Right kidney (tissue), 1 donor: ENCODE measurements around the gene ERI3.
A peak's percentile ranks its signal among the peaks of the same experiment; 100 is the strongest.

Experiments
- DNase-seq: peaks from one replicate; pipeline ENCODE4 v3.0.0-alpha.2; 2016

ERI3 gene

DNA sequence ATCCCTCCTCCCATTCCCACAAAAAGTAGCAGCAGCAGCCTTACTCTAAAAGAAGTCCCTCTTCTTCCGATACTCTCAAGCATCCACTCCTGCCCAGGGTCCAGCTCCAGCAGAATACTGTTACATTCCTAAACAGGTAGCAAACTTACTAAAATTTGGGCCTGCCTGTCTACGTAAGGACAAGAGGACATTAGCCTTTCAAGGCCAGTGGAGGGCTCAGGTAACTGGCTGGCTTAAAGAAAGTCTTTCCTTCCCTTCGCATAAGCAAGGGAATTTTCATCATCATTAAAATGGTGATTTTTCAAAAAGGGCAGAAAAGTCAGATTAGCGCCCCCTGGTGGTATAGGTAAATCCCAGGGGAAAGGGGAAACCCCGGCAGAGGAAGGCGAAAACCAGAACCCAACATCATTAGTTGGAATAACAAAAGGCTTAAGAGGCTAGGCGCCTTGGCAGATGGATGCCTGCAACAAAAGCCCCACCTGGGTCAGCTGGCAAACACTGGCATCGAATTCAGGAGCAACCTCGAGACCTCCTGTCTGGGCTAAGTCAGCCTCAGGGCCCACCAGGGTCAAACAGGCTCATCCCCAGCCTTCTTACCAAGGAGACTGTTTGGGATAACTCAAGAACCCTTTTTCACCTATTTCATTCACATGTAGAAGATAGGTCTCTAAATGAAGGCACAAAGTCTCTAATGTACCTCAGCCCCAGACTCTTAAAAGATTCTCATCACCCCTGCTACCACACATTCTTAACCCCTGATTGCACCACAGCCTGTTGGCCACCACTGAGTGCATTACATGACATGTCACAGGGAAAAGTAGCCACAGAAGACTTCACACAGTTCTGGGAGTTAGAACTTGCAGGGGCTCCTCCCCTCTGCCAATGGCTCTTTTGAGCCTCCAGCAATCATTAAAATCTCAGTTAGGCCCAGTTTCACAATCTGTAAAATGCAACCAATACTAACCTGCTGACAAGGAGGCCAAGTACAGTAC, 36.7 kb downstream of the ERI3 start:
- DNase-seq: no peak

DNA sequence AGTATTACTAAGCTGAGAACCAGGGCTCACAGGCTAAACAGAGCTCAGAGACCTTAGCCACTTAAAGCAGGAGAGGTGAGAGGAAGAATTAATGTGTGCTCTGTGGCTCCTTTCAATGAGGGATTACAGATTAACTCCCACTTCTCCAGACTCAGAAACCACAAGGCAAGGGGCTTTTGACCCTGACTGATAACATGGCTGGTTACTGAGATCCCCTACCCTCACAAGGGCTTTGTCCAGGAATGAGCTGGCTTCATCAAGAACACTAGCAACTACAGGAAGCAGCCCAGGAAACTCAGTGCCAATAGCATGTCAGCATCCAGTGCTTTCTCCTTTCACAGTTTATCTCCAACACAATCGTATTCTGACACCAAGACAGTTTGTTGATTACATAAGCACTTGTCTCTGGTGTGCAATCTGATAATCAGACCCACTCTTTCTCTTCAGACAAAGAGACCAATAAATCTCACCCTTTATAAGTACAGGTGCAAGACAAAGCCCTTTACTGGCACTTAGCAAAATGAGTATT, 38.8 kb downstream of the ERI3 start:
- DNase-seq: no peak

GRCh38 chr1:44315521-44315920, 39.5 kb downstream of the ERI3 start:
- no peak for DNase-seq

DNA sequence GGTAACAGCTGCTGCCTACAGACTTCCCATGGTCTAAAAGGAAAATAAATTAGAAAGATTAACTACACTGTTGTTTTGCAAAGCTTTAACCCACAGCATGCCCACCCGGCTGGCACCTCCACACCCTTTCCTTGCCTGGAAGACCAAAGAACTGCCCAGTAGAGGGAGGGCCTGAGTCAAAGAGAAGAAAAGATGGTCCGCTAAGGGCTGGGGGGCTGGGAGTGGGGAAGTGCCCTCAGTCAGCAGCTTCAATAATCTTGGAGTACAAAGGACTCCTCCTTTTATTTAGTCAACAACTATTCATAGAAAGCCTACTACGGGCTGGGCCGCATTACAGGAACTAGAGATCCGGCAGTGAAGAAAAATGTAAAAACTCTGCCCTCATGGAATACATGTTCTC, 40.6 kb downstream of the ERI3 start:
- DNase-seq: no peak

DNA sequence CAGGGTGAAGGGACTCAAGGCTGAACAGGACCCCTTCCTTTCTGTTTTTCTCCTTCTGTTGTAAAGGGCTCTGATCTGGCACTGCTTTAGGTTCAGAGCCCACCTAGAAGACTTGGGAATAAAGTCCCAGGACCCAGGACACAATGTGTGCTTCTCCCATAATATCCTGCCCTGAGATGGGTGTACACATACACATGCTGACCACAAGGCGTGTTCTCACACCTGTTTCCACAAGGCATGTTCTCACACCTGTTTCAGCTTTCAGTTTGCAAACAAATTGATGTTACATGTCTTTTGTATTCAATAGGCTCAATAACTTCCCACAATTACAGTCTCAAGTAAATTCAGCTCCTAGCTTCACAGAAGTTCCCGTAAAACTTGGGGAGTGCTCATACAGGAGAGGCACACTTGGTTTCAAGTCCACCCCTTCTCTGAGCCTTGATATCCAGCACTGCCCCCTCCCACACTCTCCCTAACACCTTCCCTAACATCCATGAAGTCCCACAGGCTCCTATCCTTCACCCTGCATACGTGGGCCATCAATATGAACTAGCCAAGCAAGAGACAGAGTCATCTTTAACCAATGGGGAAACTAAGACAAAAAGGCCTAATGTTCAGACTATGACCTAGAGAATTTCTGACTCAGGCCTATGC, 41.7 kb downstream of the ERI3 start:
- DNase-seq: no peak

DNA sequence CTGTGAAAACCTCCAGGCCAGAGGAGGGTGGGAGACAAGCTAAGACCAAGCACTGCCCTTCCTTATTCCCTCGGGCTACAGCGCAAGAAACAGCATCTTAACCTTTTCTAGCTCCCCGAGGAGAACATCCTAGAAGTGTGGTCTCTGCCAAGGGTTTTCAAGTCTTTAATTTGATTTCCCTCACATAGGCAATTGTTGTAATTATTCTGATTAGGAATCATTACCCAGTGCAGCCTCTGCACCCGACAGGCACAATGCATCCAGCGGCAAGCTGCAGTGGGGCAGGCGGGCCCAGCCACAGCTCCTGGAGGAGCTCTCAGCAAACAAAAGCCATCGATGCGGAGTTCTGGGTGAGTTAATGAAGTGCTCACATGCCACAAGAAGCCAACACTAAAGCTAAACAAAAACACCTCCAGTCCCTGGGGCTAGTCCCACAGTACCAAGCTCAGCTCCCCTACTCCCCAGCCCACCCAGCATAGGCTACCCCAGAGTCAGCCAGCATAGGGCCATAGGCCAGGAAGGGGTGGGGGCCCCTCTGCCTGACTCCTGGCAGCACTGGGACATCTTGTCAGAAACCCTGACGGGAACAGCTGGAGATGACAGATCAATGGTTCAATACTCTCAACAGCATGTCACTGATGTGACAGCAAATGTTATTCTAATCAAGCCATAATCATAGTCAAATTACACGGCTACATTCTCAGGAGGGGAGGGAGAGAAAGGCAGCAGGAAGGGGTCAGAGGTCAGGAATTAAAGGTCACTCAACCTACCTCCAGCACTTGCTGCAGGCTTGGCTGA, 42.5 kb downstream of the ERI3 start:
- DNase-seq: no peak

DNA sequence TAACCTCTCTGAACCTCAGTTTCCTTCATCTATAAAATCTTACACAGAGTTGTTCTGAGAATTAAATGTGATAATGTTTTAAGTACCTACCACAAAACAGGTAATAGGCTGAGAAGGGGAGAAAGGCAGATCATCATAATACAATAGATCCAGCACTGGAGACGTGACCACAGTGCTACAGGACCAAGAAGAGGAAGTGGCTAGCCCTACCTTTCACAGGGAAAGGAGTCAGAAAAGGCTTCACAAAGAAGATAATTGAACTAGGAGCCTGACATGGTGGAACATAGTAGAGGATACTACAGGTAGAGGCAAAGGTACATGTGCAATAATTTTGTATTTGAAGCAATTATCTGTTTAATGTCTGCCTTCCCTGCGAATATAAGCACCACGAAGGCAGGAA, 45.1 kb downstream of the ERI3 start:
- DNase-seq: no peak

DNA sequence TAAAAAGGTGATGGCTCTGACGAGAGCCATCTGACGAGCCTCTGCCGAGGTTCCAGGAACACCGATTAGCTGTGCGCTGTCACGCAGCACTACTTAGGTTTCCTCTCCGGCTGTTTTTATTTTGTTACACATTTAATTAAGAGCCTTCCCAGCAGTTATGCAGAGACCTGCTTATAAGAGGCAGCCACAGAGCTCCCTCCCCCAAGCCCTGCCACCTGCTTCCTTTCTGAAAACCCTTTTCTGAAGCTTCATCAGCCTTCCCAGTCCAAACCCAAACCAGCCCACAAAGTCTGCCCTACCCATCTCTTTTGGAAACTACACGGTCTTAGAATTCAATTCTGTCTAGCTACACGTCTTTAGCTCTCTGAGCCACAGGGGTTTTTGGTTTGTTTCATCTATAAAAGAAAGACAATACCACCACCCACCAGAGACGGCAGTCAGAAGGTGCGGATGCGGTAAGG, 49.1 kb downstream of the ERI3 start:
- no peak for DNase-seq

DNA sequence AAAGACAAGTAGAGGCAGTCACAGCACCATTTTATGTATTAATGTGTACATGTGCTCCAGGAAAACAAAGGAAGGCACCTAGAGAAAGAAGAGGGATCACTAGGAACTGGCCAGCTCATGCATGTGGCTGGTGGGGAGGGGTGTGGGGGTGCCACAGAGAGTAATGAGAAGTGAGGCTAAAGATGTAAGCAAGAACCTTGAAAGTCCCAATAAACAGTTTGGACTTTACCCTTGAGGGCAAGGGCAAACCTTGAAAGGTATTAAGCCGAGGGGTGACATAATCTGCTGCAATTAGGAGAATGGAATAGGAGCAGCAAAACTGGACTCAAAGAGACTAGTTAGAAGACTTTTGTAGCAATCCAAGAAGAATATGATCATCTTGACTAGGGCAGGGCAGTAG, 51.5 kb downstream of the ERI3 start:
- no peak for DNase-seq

- DNase-seq: no peak
Observed at GRCh38 chr1:44302541-44302940, 52.5 kb downstream of the ERI3 start.

GRCh38 chr1:44301442-44301841, 53.6 kb downstream of the ERI3 start:
- no peak for DNase-seq

DNA sequence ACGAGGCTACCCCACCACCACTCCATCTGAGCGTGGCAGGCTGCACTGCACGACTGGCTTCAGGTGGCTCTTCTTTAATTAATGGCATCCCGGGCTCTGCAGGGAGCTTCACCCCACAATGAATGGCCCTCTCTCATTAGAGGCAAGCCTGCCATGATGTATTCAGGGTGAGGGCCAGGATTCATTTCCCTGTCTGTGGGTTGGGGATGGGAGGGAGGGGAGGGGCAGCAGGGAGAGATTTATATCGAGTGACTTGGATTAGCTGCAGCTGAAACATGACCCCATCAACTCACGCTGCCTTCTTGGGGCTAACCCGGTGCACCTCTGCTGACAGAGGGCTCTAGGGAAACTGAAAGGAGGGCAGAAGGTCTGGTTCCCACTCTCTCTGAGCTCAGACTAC, 54.2 kb downstream of the ERI3 start:
- no peak for DNase-seq

DNA sequence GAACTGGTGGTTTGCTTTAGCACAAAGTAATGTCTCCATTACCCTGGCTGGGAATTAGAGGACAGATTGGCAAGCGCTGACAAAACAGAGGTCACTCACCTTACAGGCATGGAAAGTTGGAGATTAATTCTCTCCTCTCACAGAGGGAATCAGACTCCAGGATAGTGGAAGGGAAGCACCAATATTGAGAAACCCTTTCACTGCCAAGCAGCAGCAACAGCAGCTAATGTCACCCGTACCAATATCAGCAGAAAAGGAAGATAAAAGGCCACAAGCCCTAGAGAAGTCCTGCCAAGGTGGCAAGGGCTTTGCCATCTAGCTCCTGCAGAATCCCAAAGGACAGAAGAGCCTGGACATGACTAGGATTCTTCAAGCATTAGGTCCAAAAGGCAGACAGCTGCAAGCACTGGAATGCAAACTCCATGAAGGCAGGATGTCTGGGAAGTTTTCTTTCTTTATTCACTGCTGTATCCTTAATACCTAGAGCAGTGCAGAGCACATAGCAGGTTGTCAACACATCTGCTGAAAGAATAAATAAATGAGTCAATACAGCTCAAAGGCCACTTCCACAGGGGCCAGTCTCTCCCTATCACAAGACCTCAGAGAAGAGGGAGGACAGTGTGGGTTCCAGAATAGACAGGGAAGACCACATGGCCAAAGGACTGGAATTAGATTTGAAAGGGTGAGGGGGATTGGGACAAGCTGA, 57.2 kb downstream of the ERI3 start:
- no peak for DNase-seq

DNA sequence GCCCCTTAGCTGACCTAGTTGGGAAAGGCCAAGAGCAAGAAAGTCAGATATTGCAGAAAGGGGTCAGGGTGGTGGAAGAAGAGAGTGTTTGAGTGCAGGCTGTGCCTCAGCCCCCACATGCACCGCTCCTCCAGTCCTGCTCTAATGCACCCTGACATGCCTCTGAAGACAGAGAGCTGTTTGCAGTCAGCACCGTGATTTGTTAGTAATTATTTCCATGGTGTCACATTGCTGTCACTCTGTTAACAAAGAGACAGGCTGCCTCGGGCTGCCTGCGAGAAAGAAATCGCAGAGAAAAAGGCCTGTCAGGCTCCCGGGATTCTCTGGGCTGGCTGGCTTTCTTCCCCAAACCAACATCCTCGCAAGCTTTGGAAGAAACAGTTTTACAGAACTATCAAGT, 58.3 kb downstream of the ERI3 start:
- no peak for DNase-seq

- DNase-seq: peak; percentile 45
Observed at GRCh38 chr1:44296086-44296485, 59.0 kb downstream of the ERI3 start.

- DNase-seq: no peak
Observed at GRCh38 chr1:44294588-44295007, 60.5 kb downstream of the ERI3 start.

DNA sequence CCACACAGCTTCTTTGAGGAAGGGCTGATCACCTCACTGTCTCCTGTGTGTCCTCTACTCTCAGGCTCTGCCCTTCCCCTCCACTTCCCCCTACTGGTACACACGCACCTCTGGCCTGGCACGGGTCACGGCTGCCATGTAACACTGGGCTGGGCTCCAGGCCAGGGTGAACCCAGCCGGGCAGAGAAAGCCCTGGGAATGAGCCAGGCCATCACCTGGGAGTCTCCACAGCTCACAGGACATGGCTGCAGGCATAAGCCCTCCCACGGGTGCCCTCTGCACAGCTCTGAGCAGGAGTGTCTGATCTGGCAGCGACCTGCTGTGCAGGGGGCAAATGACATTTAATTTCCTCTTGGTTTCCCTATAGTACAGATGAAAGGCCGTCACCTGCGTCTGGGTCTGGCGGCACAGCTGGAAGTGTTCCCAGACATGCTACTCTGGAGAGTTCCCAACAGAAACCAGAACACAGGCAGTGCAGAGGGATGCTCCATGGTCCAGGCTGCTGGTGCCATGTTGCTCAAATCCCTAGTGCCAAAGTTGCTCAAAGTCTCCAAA, 61.2 kb downstream of the ERI3 start:
- no peak for DNase-seq

GRCh38 chr1:44292651-44293050, 62.4 kb downstream of the ERI3 start:
- no peak for DNase-seq

DNA sequence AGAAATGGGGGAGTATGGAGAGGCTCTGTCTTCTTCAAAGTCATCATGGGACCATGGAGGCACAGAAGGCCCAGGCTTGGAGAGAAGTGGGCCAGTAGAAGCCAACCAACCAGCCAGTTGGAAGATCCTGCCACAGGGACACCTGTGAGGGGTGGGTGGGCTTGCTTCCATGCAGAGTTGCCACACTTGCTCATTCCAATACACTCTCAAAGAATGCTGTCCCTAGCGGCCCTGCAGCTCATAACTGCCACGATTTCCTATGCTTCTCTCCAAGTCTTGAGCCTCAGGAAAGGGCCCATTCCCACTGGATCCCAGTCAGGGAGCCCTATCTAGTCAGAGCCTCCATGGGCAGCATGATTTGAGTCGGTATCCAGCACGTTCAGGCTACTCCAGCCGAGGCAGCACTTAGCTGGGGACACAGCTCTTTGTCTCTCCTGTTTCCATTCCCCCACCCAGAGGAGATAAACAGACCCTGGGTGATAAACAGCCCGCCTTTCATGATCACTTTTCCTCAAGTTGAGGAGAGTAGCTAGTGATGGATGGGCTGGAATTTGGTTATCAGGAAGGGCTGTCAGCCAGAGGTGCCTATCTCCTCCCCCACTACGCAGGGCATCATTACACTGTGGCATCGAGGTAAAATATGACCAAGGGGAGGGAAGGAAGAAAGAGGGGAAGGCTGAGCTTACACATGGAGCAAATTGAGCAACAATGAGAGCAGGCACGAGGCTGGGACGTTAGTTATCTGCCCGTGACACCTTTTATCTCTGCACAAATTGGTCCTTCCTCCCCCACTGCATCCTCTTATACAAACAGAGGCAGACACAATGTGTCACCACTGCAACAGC, 64.6 kb downstream of the ERI3 start:
- DNase-seq: no peak

DNA sequence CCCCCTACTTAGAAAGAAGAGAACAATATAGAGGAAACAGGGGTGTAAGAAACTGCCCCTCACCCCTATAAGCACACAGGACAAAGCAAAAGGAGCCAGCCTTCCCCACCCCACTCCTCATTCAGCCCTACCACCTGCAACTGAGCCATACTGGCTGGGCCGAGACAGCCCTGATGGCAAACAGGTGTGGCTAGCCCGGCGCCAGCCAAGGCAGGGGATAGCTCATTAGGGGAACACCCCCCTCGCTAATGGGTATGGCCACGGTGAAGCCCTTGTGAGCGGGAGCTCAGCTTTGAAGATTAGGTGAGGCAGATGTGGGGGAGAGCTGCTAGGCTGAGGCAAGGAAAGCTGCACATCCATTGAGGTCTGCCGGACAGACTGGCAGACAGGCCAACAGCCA, 65.5 kb downstream of the ERI3 start:
- DNase-seq: no peak

GRCh38 chr1:44288883-44289282, 66.2 kb downstream of the ERI3 start:
- DNase-seq: no peak
